Epithelial cell of esophagus (primary cell): Measurements from ENCODE around the gene MYL5.

Source experiments
- DNase-seq: peaks from one replicate; pipeline ENCODE4 v3.0.0; 2010; ENCODE audit warnings: low read depth
- H3K4me3 ChIP-seq: 2 replicates; pipeline ENCODE4 v1.5.1; 2011; ENCODE audit warnings: mild to moderate bottlenecking, low read length, control low read depth
- TF ChIP-seq, protein P1 (sequence below): IDR thresholded peaks from 2 replicates; pipeline ENCODE4 v1.5.1; 2011; ENCODE audit warnings: low read depth, mild to moderate bottlenecking, low read length, control low read depth, inconsistent platforms; ENCODE audit not compliant: insufficient read depth; ENCODE audit errors: missing control alignments

MYL5 gene

GRCh38 chr4:706834-707598 is 32.7 kb downstream of the MYL5 start:
- peak overlapping the region; percentile 78 for H3K4me3 ChIP-seq
- no peak for DNase-seq
- TF ChIP-seq, protein P1, sequence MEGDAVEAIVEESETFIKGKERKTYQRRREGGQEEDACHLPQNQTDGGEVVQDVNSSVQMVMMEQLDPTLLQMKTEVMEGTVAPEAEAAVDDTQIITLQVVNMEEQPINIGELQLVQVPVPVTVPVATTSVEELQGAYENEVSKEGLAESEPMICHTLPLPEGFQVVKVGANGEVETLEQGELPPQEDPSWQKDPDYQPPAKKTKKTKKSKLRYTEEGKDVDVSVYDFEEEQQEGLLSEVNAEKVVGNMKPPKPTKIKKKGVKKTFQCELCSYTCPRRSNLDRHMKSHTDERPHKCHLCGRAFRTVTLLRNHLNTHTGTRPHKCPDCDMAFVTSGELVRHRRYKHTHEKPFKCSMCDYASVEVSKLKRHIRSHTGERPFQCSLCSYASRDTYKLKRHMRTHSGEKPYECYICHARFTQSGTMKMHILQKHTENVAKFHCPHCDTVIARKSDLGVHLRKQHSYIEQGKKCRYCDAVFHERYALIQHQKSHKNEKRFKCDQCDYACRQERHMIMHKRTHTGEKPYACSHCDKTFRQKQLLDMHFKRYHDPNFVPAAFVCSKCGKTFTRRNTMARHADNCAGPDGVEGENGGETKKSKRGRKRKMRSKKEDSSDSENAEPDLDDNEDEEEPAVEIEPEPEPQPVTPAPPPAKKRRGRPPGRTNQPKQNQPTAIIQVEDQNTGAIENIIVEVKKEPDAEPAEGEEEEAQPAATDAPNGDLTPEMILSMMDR, result no peak

GRCh38 chr4:707929-708630 is 33.7 kb downstream of the MYL5 start:
- no peak for DNase-seq
- TF ChIP-seq, protein P1, result no peak
- H3K4me3 ChIP-seq, result no peak overlapping the region

GRCh38 chr4:708631-708933 is 34.2 kb downstream of the MYL5 start:
- TF ChIP-seq, protein P1, result no peak
- H3K4me3 ChIP-seq, result no peak overlapping the region

DNA sequence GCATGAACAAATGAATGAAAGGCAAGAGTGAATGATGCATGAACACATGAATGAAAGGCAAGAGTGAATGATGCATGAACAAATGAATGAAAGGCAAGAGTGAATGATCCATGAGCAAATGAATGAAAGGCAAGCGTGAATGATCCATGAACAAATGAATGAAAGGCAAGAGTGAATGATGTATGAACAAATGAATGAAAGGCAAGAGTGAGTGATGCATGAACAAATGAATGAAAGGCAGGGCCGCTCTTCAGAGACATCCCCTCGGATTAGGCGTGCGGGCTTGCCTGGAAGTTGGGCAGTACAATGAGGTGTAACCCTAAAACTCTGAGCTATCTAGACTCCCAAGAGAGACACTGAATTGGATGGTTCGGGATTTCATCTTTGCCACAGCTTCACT is 35.0 kb downstream of the MYL5 start:
- DNase-seq, result no peak
- H3K4me3 ChIP-seq, result no peak overlapping the region
- TF ChIP-seq, protein P1, result no peak

More at GRCh38 chr4:708631-708933, 34.2 kb downstream of the MYL5 start:
- no peak for DNase-seq

- TF ChIP-seq, protein P1, result no peak
- DNase-seq, result no peak
- H3K4me3 ChIP-seq, result no peak overlapping the region
Measured at GRCh38 chr4:710116-710515, 35.8 kb downstream of the MYL5 start.

- TF ChIP-seq, protein P1, result no peak
- no peak overlapping the region for H3K4me3 ChIP-seq
Measured at GRCh38 chr4:710916-711315, 36.6 kb downstream of the MYL5 start.

DNA sequence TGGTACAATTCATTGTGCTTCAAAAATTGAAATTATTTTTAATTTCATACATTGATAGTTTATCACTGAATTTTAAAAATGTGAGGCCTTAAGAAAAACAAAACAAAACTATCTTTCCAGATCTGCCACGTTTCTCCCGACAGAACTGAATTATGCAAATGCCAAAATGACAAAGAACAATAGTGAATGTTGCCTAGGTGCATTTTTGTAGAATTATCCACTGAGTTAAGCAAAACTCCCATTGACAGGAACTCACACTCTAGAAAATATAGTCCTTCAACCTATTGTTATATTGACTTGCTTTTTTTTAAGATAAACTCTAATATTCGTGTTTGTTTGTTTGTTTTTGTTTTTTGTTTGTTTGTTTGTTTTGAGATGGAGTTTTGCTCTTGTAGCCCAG is 37.8 kb downstream of the MYL5 start:
- H3K4me3 ChIP-seq, result no peak overlapping the region
- TF ChIP-seq, protein P1, result no peak
- no peak for DNase-seq

More at GRCh38 chr4:710916-711315, 36.6 kb downstream of the MYL5 start:
- DNase-seq, result no peak
